ENCODE measurements around the gene IL31.

IL31 gene

GRCh38 chr12:122190842-122191668, 17.0 kb upstream of the IL31 start:
- DNase-seq (ENCODE audit: insufficient read length, low spot score) (peak; percentile 78), FAIRE-seq (no peak)
- peak; percentile 79 for TF ChIP-seq CTCF (IDR thresholded peaks at IDR 0.05; ENCODE audit: insufficient read depth, missing control alignments)

GRCh38 chr12:122189626-122190475, 15.8 kb upstream of the IL31 start:
- DNase-seq (ENCODE audit: insufficient read length, low spot score) (no peak), FAIRE-seq (no peak)
- no peak for TF ChIP-seq CTCF (IDR thresholded peaks at IDR 0.05; ENCODE audit: insufficient read depth, missing control alignments)

- no peak for TF ChIP-seq CTCF (IDR thresholded peaks at IDR 0.05; ENCODE audit: insufficient read depth, missing control alignments)
- DNase-seq (ENCODE audit: insufficient read length, low spot score) (no peak), FAIRE-seq (no peak)
Measured at GRCh38 chr12:122187466-122187865, 13.4 kb upstream of the IL31 start.

GRCh38 chr12:122185494-122186082, 11.6 kb upstream of the IL31 start:
- DNase-seq (ENCODE audit: insufficient read length, low spot score) (no peak), FAIRE-seq (no peak)
- no peak for TF ChIP-seq CTCF (IDR thresholded peaks at IDR 0.05; ENCODE audit: insufficient read depth, missing control alignments)

- FAIRE-seq (no peak), DNase-seq (ENCODE audit: insufficient read length, low spot score) (no peak)
- no peak for TF ChIP-seq CTCF (IDR thresholded peaks at IDR 0.05; ENCODE audit: insufficient read depth, missing control alignments)
Measured at GRCh38 chr12:122185079-122185478, 11.1 kb upstream of the IL31 start.

GRCh38 chr12:122184517-122184916, 10.5 kb upstream of the IL31 start:
- no peak for TF ChIP-seq CTCF (IDR thresholded peaks at IDR 0.05; ENCODE audit: insufficient read depth, missing control alignments)
- no peak for FAIRE-seq
- DNase-seq (ENCODE audit: insufficient read length, low spot score) = no peak
